ENCODE results near the gene SERPIND1.

Gene SERPIND1

GRCh38 chr22:20740222-20740951, 33.5 kb upstream of the SERPIND1 start:
- Histone ChIP-seq H3K4me1 (ENCODE audit: control insufficient read depth, insufficient read depth, low read length) (no peaks in the 10 kb centered on the region), H3K4me3 (ENCODE audit: low read length) (no peak overlapping the region), H3K36me3 (ENCODE audit: control insufficient read depth, insufficient read depth, low read length) (peaks cover 18% of the 10 kb centered on the region), H3K27me3 (ENCODE audit: control insufficient read depth, insufficient read depth, low read length) (no peaks in the 10 kb centered on the region), H3K9ac (ENCODE audit: low read length) (no peak overlapping the region), H3K27ac (ENCODE audit: low read depth, low read length) (no peak overlapping the region)

- H3K27me3 ChIP-seq (ENCODE audit: control insufficient read depth, insufficient read depth, low read length): no peaks in the 10 kb centered on the region
- no peaks in the 10 kb centered on the region for H3K4me1 ChIP-seq (ENCODE audit: control insufficient read depth, insufficient read depth, low read length)
- H3K27ac ChIP-seq (ENCODE audit: low read depth, low read length): no peak overlapping the region
- H3K9ac ChIP-seq (ENCODE audit: low read length): no peak overlapping the region
- no peak overlapping the region for H3K4me3 ChIP-seq (ENCODE audit: low read length)
- peaks cover 18% of the 10 kb centered on the region for H3K36me3 ChIP-seq (ENCODE audit: control insufficient read depth, insufficient read depth, low read length)
These were observed 32.8 kb upstream of the SERPIND1 start for GRCh38 chr22:20741008-20741633.

- no peak overlapping the region for H3K4me3 ChIP-seq (ENCODE audit: low read length)
- H3K27ac ChIP-seq (ENCODE audit: low read depth, low read length): no peak overlapping the region
- no peak overlapping the region for H3K9ac ChIP-seq (ENCODE audit: low read length)
- no peaks in the 10 kb centered on the region for H3K27me3 ChIP-seq (ENCODE audit: control insufficient read depth, insufficient read depth, low read length)
- H3K36me3 ChIP-seq (ENCODE audit: control insufficient read depth, insufficient read depth, low read length): peaks cover 23% of the 10 kb centered on the region
- H3K4me1 ChIP-seq (ENCODE audit: control insufficient read depth, insufficient read depth, low read length): no peaks in the 10 kb centered on the region
These were observed 32.0 kb upstream of the SERPIND1 start for GRCh38 chr22:20741634-20742581.

GRCh38 chr22:20742764-20743163, 31.1 kb upstream of the SERPIND1 start:
- H3K27me3 ChIP-seq (ENCODE audit: control insufficient read depth, insufficient read depth, low read length): no peaks in the 10 kb centered on the region
- peaks cover 23% of the 10 kb centered on the region for H3K36me3 ChIP-seq (ENCODE audit: control insufficient read depth, insufficient read depth, low read length)
- H3K4me1 ChIP-seq (ENCODE audit: control insufficient read depth, insufficient read depth, low read length): no peaks in the 10 kb centered on the region
- H3K9ac ChIP-seq (ENCODE audit: low read length): no peak overlapping the region
- H3K27ac ChIP-seq (ENCODE audit: low read depth, low read length): no peak overlapping the region
- H3K4me3 ChIP-seq (ENCODE audit: low read length): no peak overlapping the region

GRCh38 chr22:20744456-20744855, 29.5 kb upstream of the SERPIND1 start:
- Histone ChIP-seq H3K4me3 (ENCODE audit: low read length) (no peak overlapping the region), H3K27ac (ENCODE audit: low read depth, low read length) (no peak overlapping the region), H3K27me3 (ENCODE audit: control insufficient read depth, insufficient read depth, low read length) (no peaks in the 10 kb centered on the region), H3K36me3 (ENCODE audit: control insufficient read depth, insufficient read depth, low read length) (peaks cover 20% of the 10 kb centered on the region), H3K4me1 (ENCODE audit: control insufficient read depth, insufficient read depth, low read length) (no peaks in the 10 kb centered on the region), H3K9ac (ENCODE audit: low read length) (no peak overlapping the region)

- Histone ChIP-seq H3K9ac (ENCODE audit: low read length) (no peak overlapping the region), H3K4me3 (ENCODE audit: low read length) (no peak overlapping the region), H3K27me3 (ENCODE audit: control insufficient read depth, insufficient read depth, low read length) (no peaks in the 10 kb centered on the region), H3K4me1 (ENCODE audit: control insufficient read depth, insufficient read depth, low read length) (no peaks in the 10 kb centered on the region), H3K36me3 (ENCODE audit: control insufficient read depth, insufficient read depth, low read length) (peaks cover 24% of the 10 kb centered on the region), H3K27ac (ENCODE audit: low read depth, low read length) (no peak overlapping the region)
These were observed 28.8 kb upstream of the SERPIND1 start for GRCh38 chr22:20745119-20745518.

GRCh38 chr22:20746431-20747189, 27.3 kb upstream of the SERPIND1 start:
- Histone ChIP-seq H3K9ac (ENCODE audit: low read length) (no peak overlapping the region), H3K36me3 (ENCODE audit: control insufficient read depth, insufficient read depth, low read length) (peaks cover 19% of the 10 kb centered on the region), H3K4me3 (ENCODE audit: low read length) (no peak overlapping the region), H3K27ac (ENCODE audit: low read depth, low read length) (no peak overlapping the region), H3K27me3 (ENCODE audit: control insufficient read depth, insufficient read depth, low read length) (no peaks in the 10 kb centered on the region), H3K4me1 (ENCODE audit: control insufficient read depth, insufficient read depth, low read length) (peaks cover 5% of the 10 kb centered on the region)

GRCh38 chr22:20747223-20747622, 26.7 kb upstream of the SERPIND1 start:
- H3K36me3 ChIP-seq (ENCODE audit: control insufficient read depth, insufficient read depth, low read length): peaks cover 14% of the 10 kb centered on the region
- peaks cover 5% of the 10 kb centered on the region for H3K4me1 ChIP-seq (ENCODE audit: control insufficient read depth, insufficient read depth, low read length)
- no peak overlapping the region for H3K27ac ChIP-seq (ENCODE audit: low read depth, low read length)
- H3K27me3 ChIP-seq (ENCODE audit: control insufficient read depth, insufficient read depth, low read length): no peaks in the 10 kb centered on the region
- no peak overlapping the region for H3K9ac ChIP-seq (ENCODE audit: low read length)
- H3K4me3 ChIP-seq (ENCODE audit: low read length): no peak overlapping the region

- Histone ChIP-seq H3K9ac (ENCODE audit: low read length) (no peak overlapping the region), H3K27me3 (ENCODE audit: control insufficient read depth, insufficient read depth, low read length) (no peaks in the 10 kb centered on the region), H3K4me3 (ENCODE audit: low read length) (no peak overlapping the region), H3K4me1 (ENCODE audit: control insufficient read depth, insufficient read depth, low read length) (peaks cover 5% of the 10 kb centered on the region), H3K27ac (ENCODE audit: low read depth, low read length) (no peak overlapping the region), H3K36me3 (ENCODE audit: control insufficient read depth, insufficient read depth, low read length) (peaks cover 12% of the 10 kb centered on the region)
These were observed 25.8 kb upstream of the SERPIND1 start for GRCh38 chr22:20748082-20748481.

GRCh38 chr22:20748731-20749428, 25.0 kb upstream of the SERPIND1 start:
- Histone ChIP-seq H3K9ac (ENCODE audit: low read length) (no peak overlapping the region), H3K27ac (ENCODE audit: low read depth, low read length) (peak overlapping the region; percentile 56), H3K4me1 (ENCODE audit: control insufficient read depth, insufficient read depth, low read length) (peaks cover 5% of the 10 kb centered on the region), H3K36me3 (ENCODE audit: control insufficient read depth, insufficient read depth, low read length) (peaks cover 12% of the 10 kb centered on the region), H3K4me3 (ENCODE audit: low read length) (no peak overlapping the region), H3K27me3 (ENCODE audit: control insufficient read depth, insufficient read depth, low read length) (no peaks in the 10 kb centered on the region)

GRCh38 chr22:20749453-20749852, 24.5 kb upstream of the SERPIND1 start:
- Histone ChIP-seq H3K36me3 (ENCODE audit: control insufficient read depth, insufficient read depth, low read length) (peaks cover 12% of the 10 kb centered on the region), H3K4me3 (ENCODE audit: low read length) (no peak overlapping the region), H3K4me1 (ENCODE audit: control insufficient read depth, insufficient read depth, low read length) (peaks cover 5% of the 10 kb centered on the region), H3K9ac (ENCODE audit: low read length) (no peak overlapping the region), H3K27ac (ENCODE audit: low read depth, low read length) (peak overlapping the region; percentile 56), H3K27me3 (ENCODE audit: control insufficient read depth, insufficient read depth, low read length) (no peaks in the 10 kb centered on the region)

All from rectal smooth muscle tissue (tissue), 1 donor.